ENCODE data around the gene FGF3.

FGF3 gene

GRCh38 chr11:69843529-69843921 is 24.3 kb upstream of the FGF3 start:
- no peak for DNase-seq

- DNase-seq: no peak
Measured at GRCh38 chr11:69842746-69843528, 23.7 kb upstream of the FGF3 start.

GRCh38 chr11:69841859-69842698 is 22.9 kb upstream of the FGF3 start:
- no peak for DNase-seq

GRCh38 chr11:69841170-69841858 is 22.1 kb upstream of the FGF3 start:
- no peak for DNase-seq

- no peak for DNase-seq
Measured at GRCh38 chr11:69840371-69841169, 21.4 kb upstream of the FGF3 start.

- DNase-seq: no peak
Measured at GRCh38 chr11:69839516-69839915, 20.3 kb upstream of the FGF3 start.

- DNase-seq: no peak
Measured at GRCh38 chr11:69837791-69838190, 18.6 kb upstream of the FGF3 start.

GRCh38 chr11:69836401-69836800 is 17.2 kb upstream of the FGF3 start:
- no peak for DNase-seq

GRCh38 chr11:69834811-69835800 is 15.9 kb upstream of the FGF3 start:
- DNase-seq: no peak

- DNase-seq: no peak
Measured at GRCh38 chr11:69834251-69834650, 15.0 kb upstream of the FGF3 start.

GRCh38 chr11:69832561-69833413 is 13.6 kb upstream of the FGF3 start:
- no peak for DNase-seq

- DNase-seq: no peak
Measured at GRCh38 chr11:69831985-69832384, 12.8 kb upstream of the FGF3 start.

GRCh38 chr11:69830086-69830485 is 10.9 kb upstream of the FGF3 start:
- DNase-seq: no peak

GRCh38 chr11:69828971-69829344 is 9.7 kb upstream of the FGF3 start:
- no peak for DNase-seq

GRCh38 chr11:69828276-69828970 is 9.2 kb upstream of the FGF3 start:
- DNase-seq: no peak

GRCh38 chr11:69826773-69827172 is 7.6 kb upstream of the FGF3 start:
- no peak for DNase-seq

- DNase-seq: no peak
Measured at GRCh38 chr11:69825941-69826340, 6.7 kb upstream of the FGF3 start.

GRCh38 chr11:69825037-69825834 is 6.0 kb upstream of the FGF3 start:
- no peak for DNase-seq

GRCh38 chr11:69823641-69824265 is 4.5 kb upstream of the FGF3 start:
- DNase-seq: no peak

Data from NCI-H1092 (cell line).